GM18873 (cell line): ENCODE data around the gene NEIL1.
"Not testable (repeated sequence)": the region's sequence is repeated elsewhere in the genome, so short reads cannot be mapped to it uniquely, and the experiment has no call there.

ENCODE experiments used
- ATAC-seq: cut with Tn5 transposase; IDR thresholded peaks from one replicate; pipeline ENCODE4 v1.9.1; 2021; ENCODE audit warnings: mild to moderate bottlenecking, moderate library complexity, moderate number of reproducible peaks; ENCODE audit not compliant: unreplicated experiment, low FRiP score

The NEIL1 gene, protein sequence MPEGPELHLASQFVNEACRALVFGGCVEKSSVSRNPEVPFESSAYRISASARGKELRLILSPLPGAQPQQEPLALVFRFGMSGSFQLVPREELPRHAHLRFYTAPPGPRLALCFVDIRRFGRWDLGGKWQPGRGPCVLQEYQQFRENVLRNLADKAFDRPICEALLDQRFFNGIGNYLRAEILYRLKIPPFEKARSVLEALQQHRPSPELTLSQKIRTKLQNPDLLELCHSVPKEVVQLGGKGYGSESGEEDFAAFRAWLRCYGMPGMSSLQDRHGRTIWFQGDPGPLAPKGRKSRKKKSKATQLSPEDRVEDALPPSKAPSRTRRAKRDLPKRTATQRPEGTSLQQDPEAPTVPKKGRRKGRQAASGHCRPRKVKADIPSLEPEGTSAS

DNA sequence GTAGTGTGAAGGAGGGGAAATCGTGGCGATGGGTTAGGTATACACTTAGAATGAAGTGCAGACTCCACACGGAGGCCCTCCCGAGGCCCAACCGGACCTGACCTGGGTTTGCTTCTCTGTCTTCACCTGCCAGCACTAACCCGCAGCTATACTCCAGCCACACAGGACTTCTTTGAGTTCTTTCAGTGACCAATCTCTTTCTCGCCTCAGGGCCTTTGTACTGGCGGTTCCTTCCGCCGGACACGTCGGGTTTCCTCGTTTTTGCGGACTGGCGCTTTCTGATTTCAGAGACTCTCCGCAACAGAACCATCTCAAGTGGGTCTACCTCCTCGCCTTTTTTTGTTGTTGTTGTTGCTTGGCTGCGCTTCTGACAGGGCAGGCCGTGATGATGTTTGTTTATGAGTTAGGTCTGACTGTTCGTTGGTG, at the start of gene NEIL1:
TSS of gene NEIL1 (plus strand) at position 244 of the 426 bp plus-strand sequence. CDS start 1,867 bp downstream, outside the sequence.
- no peak for ATAC-seq

DNA sequence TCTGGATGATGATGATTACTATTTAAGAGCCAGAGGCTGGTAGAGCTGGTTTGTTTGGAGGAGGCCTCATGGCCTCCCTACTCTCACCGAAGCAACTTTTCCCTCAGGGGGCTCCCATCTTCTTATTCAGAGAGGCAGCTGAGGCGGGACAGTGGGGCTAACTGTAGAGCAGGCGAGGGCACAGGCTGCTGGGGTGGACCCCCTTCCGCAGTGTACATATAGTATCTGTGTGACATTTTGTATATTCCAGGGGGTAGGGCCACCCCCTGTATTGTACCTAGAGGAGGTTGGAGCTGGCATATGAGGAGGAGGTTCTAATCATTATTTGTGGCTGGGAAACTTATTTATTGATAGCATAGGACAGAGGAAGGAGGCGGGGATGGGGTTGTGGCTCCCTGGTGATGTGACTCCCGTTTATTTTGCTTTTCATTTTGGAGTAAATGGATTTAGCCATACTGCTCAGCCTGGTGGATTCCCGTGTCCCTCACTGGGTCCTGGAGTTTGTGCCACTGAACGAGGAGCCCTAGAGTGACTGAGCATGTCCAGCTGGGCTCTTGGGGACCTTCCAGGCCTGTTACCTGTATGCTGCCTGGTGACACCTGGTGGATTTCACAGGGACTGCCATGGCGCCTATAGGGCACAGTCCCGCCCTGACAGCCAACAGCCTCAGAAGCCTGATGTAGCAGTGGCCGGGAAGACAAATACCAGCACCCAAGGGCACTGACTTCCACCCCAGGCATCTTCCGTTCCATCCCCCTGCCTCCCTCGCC, 48.1 kb upstream of the NEIL1 start:
- not testable (repeated sequence) for ATAC-seq

DNA sequence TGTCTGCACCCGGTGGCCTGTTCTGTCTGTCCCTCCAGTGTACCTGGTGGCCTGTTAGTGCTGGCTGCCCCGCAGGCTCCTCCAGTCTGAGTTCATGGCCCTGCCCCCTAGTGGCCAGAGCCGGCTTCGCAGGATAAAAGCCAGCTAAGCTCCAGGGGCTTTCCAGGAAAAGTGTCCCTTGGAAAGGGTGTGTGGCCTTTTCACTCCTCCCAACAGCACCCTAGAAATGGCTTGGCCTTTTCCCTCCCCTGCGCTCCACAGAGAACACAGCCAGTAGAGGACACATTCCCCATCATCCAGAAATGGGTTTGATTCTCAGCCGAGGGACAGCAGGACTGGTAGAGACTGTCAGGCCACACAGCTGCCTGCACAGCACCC, 47.5 kb upstream of the NEIL1 start:
- not testable (repeated sequence) for ATAC-seq

DNA sequence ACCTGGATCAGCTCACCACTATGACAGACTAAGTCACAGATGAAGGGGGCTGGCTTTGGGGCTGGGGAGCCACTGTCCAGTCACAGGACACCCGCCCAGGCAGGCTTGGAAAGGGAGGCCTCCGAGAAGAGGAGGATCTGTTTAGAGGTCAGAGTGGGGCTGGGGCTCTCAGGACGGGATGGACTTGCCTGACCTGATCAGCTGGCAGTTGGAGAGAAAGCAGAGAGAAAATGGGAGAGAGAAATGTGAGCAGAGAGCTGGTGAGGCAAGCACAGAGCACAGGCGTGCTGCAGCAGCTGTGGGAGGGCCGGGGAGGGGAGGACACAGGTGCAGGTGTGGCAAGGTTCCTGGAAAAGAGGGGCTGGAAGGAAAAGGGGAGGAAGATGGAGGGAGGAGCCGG, 46.8 kb upstream of the NEIL1 start:
- ATAC-seq, result not testable (repeated sequence)

DNA sequence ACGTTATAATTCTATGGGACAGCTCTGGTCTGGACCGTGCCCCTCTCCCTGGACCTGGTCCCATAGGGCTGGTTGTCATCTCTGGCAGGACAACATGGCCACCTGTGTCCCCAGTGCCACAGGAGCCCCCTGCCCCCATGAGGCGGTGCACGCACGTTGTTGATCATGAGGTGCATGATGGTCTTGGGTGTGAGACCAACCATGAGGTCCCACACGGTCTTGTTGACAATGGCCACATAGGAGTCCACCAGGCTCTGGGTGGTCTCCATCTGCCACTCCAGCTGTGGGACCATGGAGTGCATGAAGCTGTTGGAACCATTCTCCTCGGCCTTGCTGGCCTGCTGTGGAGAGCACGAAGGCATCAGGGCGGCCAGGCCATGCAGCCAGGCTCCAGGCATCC, 44.5 kb upstream of the NEIL1 start:
- no peak for ATAC-seq

DNA sequence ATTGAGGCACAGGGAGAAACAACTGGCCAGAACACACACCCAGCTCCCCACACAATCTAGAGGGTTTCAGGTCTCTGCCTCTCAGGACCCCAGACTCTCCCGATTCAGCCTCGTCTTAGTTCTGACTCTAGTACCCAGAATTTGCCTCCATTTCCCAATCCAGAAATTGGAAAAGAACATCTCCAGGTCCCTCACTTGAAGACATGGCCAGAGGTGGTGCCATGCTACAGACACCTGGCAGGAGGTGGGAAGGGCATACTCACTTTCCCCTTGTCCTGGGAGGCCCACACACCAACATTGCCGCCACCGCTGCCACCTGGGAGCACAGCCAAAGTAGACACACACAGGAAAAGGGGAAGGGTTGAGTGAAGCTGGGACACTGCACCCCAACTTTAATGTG, 44.1 kb upstream of the NEIL1 start:
- not testable (repeated sequence) for ATAC-seq

DNA sequence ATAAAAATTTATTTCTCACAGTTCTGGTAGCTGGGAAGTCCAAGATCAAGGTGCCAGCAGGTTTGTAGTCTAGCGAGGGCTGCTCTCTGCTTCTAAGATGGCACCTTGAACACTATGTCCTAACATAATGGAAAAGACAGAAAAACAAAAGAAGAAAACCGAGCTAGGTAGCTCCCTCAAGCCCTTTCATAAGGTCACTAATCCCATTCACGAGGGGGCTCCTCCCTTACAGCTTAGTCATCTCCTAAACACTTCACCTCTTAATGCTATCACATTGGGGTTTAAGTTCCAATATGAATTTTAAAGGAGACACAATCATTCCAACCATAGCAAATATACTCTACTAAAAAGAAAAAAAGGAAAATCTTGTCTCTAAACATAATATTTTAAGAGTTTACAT, 40.7 kb upstream of the NEIL1 start:
- no peak for ATAC-seq

DNA sequence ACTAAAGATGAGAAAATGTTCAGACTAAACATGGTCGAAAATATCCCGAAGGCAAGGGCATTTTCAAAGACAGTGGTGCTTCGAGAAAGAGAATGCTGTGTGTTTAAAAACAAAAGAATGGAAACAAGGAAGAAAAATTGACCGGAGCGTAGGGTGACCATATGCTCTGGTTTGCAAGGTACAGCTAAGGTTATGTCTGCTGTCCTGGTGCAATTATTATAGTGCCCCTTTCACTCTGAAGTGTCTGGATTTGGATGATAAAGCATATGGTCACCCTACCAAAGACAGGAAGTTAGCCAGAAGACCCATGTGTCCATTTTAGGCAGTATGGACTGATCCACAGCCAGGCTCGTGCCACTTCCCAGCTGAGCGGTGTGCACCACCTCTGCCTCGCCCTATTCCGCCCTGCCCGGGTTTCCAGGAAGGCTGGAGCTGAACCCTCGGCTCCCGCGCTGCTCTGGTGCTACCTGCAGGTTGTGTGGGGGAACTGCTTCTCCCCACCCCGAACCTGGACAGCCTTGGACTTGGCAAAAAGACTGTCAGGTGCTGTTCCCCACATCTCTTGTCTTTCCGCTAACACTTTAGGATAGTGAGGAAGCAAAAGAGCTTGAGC, 39.0 kb upstream of the NEIL1 start:
- ATAC-seq, result no peak

DNA sequence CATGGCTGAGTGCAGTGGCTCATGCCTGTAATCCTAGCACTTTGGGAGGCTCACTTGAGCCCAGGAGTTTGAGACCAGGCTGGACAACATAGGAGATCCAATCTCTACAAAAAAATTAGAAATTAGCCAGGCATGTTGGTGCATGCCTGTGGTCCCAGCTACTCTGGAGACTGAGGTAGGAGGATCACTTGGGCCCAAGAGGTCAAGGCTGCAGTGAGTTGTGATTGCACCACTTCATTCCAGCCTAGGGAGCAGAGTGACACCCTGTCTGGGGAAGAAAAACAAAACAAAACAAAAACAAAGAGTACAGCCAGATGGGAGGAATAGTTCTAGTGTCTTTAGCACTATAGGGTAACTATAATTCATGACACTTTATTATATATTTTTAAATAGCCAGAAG, 37.1 kb upstream of the NEIL1 start:
- no peak for ATAC-seq

DNA sequence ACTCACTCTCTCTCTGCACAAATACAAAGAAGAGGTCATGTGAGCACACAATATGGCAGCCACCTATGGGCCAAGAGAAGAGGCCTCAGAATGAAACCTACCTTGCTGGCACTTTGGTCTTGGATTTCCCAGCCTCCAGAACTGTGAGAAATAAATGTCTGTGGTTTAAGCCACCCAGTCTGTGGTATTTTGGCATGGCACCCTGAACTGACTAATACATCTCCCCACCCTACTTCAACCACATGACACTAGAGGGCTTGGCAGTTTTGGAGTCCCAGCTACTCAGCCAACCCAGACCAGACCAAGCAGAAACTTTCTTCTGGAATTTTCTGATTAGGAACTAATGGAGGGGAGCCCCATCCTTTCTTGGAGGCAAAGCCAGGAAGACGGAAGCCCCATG, 34.3 kb upstream of the NEIL1 start:
- not testable (repeated sequence) for ATAC-seq

DNA sequence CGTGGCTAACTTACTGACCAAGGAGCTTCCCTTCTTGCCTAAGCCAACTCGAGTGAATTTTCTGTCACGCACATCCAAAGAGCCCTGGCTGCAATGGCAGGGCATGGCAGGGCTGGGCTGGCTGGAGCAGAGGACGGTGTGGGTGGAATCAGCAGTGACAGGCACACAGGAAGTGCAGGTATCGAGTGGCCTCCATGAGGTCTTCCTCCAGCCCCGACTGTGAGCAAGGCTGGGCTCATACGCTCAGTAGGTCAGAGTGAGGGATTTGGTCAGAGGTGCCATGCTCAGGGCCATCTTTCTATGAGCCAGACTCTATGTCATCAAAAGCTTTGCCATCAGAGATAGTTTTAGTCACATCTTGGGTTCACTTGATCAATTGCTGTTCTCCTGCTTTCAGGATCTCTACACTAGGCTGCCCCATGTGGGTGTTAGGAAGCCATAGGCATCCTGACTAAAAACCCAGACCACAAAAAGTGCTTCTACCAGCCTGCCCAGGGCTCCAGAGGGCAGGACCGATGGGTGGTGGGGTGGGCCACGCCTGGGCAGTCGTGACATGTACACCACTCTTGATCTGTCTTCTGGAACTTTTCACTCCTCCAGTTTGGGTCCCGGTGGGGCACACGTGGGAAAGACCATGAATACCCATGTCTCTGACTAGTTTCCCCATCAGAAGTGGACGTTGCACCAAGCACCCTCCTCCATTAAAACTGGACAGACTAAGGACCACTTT, 33.6 kb upstream of the NEIL1 start:
- ATAC-seq, result no peak

DNA sequence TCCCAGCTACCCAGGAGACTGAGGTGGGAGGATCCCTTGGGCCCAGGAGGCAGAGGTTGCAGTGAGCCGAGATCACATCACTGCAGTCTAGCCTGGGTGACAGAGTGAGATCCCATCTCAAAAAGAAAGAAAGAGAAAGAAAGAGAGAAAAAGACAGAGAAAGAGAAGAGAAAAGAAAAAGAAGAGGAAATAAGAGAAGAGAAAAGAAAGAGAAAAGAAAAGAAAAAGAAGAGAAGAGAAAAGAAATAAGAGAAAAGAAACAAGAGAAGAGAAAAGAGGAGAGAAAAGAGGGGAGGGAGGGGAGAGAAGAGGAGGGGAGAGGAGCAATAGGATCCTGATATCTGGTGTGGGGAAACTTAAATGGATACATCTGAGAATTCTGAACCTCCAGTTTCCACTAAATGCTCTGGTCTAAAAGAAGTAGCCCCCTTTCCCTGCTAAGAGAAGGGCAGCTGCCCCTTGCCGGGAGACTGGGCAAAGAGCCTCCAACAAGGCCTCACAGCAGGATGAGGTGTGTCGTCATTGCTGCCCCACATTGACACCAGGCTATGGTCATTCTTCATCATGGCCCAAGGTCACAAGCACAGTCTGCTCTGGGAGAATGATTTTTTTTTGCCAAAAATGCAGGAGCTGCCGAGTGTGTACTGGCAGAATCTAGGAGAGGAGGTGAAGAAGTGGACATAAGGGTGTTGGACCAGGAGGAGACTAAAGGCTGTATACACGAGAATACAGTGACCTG, 32.1 kb upstream of the NEIL1 start:
- ATAC-seq, result no peak

DNA sequence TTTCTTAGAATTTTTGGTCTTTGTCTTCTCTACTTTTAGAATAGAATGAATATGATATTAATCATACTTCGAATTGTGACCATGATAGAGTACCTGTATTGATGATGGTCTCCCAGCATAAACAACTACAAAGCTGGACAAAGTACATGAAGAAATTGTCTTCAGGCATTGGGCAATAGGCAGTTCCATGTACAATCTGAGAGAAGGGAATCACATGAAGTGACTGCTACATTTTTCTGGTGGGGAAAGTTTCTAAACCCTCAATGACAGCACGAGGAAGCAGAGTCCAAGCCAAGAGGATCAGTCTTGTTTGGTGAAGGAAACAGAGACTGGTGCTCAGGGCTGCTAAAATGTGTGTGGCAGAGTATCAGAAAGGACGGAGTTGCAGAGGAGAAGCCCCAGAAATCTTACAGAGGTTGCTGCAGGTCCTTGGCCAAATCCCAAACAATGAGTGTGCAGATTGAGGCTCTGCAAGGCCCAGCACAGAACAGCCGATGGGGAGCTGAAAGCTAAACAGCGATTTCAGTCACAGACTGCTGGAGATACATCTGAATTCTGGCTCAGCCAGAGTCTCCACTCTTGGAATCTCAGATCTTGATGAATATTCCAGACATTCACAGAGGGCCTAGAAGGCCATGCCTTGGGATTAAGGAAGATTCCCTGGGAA, 27.5 kb upstream of the NEIL1 start:
- ATAC-seq, result not testable (repeated sequence)

DNA sequence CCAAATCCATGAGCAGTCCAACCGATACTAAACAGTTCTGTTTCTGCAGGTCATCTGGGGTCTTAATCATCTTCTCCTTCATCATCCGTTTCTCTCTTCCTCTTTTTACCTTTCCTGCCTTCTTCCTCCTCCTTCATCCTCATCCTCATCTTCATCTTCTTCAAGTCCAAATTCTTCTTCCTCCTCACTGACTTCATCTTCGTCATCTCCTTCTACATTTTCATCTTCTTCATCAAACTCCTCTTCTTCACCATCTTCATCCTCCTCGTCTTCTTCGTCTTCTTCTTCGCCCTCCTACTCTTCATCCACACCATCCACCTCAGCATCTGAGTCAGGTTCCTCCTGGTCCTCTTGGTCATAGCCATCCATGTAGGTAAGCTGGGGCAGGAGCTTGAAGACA, 25.1 kb upstream of the NEIL1 start:
- ATAC-seq, result no peak

DNA sequence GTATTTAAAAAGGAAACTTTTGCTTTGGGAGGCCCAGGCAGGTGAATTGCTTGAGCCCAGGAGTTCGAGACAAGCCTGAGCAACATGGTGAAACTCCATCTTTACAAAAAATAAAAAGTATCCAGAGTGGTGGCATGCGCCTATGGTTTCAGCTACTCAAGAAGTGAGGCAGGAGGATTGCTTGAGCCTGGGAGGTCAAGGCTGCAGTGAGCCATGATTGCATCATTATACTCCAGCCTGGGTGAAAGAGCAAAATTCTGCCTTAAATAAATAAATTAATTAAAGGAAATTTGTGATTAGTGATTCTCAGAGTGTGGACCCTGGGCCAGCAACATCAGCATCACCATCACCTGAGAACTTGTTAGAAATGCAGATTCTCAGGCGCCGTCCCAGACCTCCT, 20.9 kb upstream of the NEIL1 start:
- no peak for ATAC-seq

DNA sequence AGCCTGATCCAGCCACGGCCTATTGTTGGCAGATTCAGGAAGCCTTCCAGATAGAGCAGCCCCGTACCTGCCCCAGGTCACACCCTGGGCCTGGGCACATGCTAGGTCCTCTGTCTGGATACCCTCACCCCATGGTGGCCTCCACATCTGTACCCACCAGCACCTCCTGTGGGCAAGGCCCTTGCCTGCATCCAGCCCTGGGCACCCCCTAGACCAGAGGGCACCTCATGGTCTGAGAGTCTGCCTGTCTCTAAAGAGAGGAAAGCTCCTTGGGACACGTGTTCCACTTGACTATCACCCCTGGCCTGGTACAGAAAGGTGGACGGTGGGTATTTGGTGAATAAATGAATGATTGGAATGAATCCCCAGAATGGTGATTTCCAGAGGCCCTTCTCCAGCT, 19.8 kb upstream of the NEIL1 start:
- no peak for ATAC-seq

DNA sequence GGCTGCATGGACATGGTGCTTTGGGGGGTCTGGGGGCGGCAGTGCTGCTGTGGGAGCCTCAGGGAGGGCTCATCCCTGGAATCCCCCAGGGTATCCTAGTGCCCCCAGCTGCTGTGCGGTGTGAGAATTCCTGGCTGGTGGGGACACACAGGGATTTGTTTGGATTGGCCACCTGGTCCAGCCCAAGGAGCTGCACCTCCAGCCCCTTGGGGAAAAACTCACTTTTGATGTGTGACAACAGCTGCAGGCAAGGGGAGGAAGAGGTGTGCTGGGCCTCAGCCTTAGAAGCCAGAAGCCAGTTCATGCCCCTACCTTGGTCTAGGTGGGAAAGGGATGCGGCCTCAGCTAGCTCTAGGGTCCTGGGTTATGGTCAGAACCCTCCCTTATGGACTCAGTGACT, 19.3 kb upstream of the NEIL1 start:
- no peak for ATAC-seq

DNA sequence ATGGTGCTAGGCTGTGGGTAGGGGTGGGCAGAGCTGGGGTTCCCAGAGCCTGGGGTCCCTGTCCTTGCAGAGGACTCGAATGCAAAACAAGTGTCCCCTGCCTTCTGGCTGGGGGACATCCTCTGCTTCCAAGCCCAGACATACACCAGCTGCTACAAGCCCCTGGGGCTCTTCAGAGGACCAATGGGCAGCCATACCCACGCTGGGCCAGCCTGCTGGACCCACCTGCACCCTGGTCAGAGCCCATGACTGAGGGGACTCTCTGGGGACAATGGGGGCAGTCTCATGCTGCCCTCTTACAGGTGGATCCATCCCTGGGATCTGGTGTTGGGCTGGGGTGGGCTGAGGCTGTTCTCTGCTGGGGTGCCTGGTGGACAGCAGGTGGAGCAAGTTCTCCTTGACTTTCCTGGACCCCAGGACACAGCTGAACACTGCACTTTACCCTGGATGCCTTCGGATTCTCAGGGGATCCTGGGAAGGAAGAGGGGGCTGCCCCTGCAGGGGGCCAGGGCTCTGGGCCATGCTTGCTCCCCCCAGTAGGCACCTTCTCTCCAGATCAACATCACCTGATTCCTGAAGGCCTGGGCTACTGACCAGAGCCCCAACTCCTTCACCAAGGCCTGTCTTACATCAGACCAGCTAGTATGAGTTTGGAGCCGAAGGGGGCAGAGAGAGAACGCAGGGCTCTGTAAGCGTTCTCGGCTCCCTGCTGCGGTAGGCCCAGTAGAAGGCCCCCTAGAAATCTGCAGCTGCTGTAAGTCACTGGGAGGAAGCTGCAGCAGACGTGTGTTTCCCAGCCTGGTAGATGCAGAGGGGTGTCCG, 18.1 kb upstream of the NEIL1 start:
- ATAC-seq, result no peak

DNA sequence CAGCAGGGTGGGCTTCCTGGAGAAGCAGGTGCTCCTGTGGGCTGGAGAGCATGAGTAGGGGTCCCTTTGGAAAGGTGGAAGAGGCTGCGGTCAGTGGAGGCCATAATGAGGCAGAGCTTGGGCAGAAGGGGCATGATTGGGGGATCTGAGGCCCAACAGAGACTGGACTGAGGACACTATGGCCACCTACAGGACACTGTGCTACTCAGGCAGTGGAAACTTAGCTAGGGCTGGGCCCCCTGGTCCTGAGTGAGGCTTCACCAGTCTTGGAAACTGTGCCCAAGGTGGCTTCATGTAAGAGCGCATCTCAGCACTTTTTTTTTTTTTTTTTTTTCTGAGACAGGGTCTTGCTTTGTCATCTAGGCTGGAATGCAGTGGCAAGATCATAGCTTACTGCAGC, 17.3 kb upstream of the NEIL1 start:
- ATAC-seq, result no peak
